GM21723 (cell line): ENCODE measurements around the gene VRTN.

Experiments used
- ATAC-seq: cut with Tn5 transposase; IDR thresholded peaks from one replicate; pipeline ENCODE4 v1.9.1; 2021; ENCODE audit warnings: mild to moderate bottlenecking, moderate library complexity; ENCODE audit not compliant: unreplicated experiment

VRTN gene

DNA sequence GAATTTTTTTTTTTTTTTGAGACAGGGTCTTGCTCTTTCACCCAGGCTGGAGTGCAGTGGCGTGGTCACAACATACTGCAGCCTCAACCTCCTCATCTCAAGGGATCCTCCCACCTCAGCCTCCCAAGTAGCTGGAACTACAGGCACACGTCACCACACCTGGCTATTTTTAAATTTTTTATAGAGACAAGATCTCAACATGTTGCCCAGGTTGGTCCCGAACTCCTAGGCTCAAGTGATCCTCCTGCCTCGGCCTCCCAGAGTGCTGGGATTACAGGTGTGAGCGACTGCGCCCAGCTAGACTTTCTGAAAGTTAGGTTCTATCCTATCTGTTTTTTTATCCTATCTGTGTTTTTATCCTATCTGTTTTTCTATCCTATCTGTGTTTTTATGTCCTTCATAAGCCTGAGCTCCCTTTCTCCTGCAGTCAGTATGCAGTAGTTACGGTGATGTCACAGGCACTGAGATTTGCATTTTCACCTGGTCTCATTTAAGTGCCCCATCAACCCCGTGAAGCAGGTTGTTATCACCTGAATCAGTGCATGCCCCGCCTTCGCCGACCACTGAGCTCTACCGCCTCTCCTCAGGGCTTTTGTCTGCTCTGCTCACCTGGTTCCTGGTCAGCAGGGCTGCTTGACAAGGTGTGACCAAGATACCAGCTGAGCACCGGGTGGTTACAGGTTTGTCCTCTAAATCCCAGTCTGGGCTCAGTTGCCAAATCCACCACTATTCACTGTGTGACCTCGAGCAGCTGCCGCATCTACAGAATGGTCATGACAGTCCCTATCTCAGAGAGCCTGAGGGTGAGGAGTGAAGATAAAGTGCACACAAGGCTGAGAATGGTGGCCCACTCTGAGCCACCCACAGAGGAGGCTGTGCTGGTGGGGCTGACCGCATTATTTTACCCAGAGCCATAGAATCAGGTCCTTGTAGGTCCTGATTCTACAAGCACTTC lies 44.6 kb downstream of the VRTN start:
- ATAC-seq: no peak

DNA sequence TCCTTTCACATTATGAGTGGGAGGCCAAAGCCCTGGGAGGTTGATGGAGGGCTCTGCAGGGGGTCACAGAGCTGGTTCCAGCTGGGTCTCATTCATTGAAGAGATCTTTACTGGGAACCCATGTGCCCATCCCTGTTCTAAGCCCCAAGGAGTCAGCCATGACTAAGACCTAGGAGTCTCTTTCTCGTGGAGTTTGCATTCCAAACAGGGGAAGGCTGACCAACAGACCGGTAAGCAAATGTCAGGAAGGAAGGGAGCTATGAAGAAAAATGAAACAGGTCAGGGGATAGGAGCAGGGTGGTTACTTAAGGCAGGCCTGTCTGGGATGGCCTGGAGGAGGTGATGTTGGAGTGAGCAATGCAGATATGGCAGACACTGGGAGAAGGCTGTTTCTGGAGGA lies 46.3 kb downstream of the VRTN start:
- no peak for ATAC-seq

DNA sequence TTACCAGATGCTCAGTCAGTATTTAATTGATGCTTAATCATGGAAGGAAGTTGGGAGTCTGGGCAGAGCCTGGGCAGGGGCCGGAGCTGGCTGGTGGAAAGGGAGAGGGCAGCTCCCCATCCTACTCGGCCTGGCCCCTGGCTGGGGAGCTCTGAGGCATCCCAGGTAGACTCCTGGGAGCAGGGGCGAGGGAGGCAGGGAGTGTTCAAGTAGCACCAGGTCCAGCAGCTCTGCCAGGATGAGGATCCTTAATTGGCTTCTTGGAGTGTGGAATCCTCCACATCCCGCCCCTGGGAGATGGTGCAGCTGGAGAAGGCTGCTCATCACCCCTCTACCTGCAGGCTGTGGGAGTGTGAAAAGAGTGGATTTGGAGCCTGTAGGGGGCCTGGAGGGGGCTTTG lies 46.8 kb downstream of the VRTN start:
- no peak for ATAC-seq

DNA sequence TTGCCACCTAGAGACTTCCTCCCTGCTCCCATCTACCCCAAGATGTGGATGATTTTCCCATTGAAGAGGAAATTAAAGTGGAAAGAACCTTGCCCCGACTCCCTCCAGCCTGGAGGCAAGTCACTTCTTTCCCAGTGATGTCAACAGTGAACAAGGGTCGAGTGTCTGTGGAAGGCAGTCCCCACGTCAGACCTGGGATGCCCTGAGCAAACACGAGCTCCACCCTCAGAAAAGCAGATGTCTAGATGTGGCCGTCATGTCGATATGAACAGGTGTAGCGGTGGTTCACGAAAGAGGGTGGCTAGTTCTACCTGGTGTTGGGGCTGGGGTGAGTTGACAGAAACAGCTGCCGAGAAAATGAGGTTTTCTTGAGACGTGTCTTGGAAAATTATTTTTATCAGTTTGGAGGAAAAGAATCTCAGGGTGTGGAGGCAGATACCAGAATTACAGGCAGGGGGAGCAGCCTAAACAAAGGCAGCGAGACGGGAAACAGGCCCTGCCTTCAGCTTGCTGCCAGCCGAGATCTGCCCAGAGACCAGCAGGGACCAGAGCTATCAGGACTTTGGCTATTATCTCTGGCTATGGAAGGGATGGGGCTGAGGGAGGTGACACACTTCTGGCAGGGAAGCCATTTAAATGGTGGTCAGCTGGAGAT lies 51.9 kb downstream of the VRTN start:
- ATAC-seq: no peak

DNA sequence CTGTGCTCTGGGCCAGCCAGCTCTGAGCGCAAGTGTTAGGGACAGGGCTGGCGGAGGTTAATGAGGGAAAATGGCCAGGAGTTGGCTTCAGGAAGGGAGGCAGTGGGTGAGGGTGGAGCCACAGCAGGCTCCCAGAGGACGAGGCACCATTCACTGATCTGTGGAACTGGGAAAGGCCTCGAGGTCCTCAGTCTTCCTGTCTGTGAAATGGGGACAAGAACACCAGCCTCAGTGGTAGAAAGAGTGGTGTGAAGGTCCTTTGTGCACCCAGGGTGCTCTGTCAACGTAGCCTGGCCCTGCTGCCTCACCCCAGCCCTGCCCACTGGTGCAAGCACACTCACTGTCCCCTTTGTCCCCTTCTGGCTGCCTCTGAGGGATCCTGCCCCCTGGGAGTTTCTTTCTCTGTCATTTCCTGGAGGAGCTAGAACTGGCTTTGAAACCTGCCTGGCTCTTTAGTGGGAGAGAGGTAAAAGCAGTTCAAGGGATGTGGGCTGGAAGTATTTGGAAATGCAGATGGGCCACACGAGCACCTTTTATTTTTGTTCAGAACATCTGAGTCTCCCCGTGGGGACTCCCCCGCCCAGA lies 52.7 kb downstream of the VRTN start:
- ATAC-seq: no peak

DNA sequence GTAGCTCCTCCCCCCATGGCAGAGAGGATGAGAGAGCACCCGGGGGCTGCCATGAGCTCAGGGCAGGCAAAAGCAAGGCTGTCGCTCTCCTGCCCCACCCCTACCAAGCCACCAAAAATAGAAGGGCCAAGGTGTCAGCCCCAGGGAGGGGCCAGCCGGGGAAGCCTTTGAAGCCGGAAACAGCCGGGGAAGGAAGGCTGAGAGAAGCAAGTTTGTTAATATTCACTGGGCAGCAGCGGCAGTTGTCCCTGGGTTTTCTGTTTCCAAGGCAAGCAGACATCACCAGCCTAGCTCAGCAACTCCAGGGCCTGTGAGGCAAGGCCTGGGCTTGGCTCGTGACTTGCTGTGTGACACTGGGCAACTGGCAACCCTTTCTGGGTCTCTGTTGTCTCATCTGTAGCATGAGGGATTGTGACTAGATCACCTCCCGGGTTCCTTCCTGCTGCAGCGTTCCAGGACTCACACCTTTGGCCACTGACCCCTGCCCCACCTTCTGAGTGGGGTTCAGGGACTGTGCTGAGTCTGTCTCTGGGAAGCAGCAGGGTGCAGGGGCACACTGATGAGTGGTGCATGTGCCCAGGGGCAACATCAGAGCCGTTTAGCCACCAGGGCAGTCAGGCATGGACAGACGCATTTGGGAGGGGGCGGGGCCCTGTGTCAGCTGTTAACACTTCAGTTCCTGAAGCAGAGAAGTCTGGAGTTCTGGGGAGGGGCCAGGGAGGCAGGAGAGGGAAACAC lies 53.4 kb downstream of the VRTN start:
- ATAC-seq: peak; percentile 79

DNA sequence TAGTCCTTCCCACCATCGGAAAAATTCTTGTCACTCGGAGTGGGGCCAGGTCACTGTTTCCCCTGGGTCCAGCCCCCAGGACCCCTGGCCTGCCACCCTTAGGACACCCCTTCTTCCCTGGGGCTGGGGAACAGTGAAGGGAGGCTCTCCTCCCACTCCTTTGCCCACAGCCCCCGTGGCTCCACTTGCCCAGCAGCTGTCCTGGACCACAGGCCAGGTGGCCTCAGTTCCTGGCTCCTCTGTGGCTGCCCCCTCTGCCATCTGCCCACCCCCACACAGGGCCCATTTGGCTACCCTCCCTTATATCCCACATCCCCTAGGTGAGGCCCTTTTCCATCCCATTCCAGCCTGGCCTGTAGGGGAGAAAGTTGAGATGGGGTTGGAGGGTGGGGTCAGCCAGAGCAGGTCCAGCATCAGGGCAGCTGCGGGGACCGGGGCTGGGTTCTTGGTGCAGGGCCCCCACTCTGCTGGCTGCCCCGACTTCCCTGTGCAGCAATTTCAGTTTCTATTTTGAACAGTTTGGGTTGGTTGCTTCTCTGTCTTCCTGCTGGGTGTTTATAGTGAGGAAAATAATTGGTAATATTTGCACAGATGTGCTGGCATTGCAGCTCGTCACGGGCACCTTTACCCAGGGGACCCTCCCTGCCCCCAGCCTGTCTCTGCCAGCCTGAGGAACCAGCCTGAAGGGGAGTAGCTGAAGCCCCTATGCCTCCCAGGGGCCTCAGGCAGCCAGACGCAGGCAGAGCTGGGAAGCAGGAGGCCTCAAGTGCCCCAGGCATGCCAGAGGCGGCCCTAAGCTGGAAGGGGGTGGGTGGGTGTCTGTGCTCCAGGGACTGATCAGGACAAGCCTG lies 54.4 kb downstream of the VRTN start:
- ATAC-seq: peak; percentile 40

DNA sequence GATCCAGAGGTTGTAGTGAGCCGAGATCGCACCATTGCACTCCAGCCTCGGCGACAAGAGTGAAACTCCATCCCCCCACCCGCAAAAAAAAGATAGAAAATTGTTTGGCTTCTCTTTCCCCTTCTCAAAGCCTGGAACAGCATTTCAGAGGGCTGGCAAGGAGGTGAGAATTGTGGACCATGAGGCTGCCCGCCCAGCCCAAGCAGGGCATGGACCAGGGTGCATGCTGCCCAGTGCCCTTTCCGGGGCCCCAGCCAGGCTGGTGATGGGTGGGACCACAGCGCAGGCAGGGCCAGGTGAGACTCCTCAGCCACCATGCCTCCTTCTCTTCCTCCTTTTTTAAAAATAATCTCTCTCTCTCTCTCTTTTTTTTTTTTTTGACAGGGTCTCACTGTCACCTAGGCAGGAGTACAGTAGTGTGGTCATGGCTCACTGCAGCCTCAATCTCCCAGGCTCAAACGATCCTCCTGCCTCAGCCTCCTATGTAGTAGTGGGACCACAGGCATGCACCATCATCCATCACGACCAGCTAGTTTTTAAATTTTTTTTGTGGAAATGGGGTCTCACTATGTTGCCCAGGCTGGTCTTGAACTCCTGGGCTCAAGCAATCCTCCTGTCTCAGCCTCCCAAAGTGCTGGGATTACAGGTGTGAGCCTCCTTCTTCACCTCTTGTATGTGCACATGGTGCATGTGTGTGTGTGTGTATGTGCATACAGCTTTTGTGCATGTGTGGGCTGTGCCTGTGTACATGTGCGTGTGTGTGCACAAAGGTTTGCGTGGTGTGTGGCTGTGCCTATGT lies 55.5 kb downstream of the VRTN start:
- no peak for ATAC-seq

DNA sequence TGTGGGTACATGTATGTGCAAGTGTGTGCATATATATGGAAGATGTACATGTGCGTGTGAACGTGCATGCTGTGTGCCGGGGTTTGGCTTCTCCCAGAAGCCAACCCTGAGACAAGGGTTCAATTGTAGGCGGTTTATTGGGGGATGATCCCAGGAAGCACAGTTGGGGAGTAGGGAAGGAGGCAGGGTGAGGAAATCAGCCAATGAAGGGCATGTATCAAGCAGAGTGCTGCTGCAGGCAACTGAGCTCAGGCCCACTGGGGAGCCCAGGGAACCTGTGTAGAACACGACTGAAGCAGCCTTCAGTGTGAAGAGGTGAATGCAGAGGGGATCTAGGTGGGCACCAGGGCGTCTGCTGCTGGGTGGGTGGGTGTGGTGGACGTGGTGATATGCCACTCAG lies 56.2 kb downstream of the VRTN start:
- ATAC-seq: no peak

DNA sequence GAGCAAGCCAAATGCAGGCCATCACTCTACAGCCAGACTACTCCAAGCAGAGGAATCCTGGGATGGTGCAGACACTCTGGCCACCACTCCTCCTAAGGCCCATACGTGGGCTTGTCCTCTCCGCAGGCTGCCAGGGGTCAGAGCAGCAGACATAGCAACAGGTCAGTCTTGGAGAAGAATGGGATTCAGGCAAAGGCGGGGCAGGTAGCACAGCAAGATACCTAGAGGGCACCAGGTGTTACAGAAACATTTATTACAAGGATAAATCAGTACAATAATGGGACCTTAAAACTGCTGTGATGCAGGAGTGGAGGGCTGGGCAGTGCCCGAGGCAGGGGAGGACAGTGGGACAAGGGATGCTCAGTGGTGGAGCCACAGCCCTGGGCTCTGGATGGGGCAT lies 57.4 kb downstream of the VRTN start:
- ATAC-seq: no peak

DNA sequence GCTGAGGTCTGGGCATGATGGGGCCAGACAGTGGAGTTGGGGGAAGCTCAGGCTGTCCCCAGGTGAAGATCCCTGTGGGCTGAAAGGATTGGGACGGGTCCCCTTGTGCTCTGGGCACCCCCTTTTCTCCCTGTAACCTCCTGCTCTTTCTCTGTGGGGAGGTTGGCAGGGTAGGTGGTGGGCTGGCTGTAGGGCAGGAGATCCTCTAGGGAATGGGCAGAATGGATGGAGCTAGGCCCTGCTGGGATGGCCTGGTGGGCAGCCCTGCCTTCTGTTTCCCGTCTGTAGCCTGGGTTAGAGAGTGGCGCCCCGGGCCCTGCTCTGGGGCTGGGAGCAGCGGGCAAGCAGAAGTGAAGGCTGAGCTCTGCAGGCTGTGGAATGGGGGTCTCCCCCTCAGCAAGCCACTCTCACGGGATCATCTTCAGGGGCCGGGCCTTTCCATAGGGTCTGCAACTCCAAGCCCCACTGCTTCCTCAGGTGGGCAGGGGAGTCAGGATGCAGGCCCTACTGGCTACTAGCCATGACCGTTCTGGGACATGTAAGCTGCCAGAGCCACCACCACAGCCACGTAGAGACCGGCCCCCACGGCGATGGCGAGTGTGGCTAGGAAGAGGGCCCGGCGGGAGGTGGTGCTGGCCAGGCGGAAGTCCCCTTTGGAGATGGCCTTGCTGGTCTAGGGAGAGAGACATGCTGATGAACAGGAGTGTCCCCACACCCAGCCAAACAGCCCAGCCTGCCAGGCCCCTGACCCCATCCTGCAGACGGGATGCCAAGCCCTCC lies 58.9 kb downstream of the VRTN start:
- no peak for ATAC-seq

DNA sequence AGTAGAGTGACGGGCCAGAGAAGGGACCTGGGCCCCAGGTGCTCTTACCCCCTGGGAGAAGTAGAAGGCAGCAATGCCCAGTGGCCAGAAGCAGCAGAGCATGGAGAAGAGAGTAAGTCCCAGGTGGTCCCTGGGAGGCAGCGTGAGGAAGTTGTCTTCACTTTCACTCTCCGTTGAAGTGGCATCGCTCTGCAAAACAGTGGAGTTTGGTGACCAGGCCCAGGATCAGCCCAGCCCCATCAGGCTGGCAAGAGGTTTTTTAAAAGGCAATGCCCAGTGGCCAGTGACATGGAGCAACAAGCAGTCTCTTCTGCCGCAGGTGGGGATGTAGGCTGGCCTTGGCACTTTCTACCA lies 59.5 kb downstream of the VRTN start:
- ATAC-seq: no peak

DNA sequence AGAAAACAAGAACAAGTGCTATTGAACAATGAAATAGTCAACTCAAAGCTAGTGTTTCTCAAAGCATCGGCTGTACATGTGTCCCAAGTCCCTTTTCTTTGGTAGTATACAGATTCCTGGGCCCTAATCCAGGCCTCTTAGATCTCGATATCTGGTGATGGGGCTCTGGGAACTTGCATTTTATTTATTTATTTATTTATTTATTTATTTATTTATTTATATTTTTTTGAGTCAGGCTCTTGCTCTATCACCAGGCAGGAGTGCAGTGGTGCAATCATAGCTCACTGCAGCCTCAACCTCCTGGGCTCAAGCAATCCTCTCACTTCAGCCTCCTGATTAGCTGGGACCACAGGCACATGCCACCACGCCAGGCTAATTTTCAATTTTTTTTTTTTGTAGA lies 60.6 kb downstream of the VRTN start:
- no peak for ATAC-seq

DNA sequence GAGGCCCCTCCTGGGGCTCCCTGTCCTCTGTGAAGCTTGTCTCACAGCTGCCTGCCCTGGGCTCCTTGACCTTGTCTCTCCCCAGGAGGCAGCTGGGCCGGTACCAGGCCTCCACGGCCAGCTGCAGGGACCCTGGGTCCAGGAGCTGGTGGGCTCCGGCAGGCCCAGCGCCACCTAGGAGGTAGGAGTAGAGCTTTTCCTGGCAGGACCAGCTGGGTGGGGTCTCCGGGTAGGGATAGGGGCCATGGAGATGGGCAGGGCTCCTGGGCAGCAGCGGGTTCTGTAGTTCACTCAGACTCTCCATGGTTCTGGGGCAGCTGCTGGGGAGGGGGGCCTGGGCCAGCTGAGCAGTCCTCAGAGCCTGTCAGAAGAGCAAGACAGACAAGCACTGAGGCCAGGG lies 61.2 kb downstream of the VRTN start:
- ATAC-seq: no peak
